GM21825 (cell line): ENCODE results near the gene AP1G2.
A peak's percentile ranks its signal among the peaks of the same experiment; 100 is the strongest.
"Not testable (repeated sequence)": the region's sequence is repeated elsewhere in the genome, so short reads cannot be mapped to it uniquely, and the experiment has no call there.

Experiments used
- ATAC-seq: cut with Tn5 transposase; IDR thresholded peaks from one replicate; pipeline ENCODE4 v1.9.1; 2021; ENCODE audit warnings: mild to moderate bottlenecking, moderate library complexity; ENCODE audit not compliant: unreplicated experiment

AP1G2 gene

DNA sequence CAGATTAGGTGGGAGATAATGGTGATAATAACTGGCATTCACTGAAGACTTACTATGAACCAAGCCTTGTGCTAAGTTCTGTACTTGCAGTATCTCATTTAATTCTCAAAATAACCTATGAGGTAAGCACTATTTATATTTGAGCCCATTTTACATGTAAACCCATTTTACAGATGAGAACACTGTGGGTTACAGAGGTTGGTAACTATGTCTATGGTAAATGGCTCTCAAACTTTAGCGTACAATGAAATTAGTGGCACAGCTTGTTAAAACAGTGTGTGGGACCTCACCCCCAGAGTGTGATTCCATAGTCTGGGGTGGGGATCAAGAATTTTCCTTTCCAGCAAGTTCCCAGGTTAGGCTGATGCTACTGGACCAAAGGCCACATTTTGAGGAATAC lies 33.2 kb upstream of the AP1G2 start:
- no peak for ATAC-seq

DNA sequence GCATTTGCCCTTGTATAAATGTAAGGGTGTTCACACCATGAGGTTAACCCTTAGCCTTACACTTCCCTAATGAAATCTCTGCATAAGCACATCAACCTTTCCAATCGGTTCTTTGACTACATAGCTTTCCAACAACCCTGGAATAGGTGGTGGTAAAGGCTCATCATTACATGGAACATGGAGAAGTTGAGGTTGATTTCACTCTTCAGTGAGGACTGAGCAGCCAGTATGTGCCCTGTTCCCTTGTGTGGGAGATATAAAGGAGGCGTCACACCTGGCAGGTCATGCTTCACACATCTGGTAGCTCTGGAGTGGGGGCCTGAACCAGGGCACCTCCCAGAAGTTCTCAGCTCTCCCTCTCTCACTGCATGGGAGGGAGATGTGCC lies 32.7 kb upstream of the AP1G2 start:
- no peak for ATAC-seq

DNA sequence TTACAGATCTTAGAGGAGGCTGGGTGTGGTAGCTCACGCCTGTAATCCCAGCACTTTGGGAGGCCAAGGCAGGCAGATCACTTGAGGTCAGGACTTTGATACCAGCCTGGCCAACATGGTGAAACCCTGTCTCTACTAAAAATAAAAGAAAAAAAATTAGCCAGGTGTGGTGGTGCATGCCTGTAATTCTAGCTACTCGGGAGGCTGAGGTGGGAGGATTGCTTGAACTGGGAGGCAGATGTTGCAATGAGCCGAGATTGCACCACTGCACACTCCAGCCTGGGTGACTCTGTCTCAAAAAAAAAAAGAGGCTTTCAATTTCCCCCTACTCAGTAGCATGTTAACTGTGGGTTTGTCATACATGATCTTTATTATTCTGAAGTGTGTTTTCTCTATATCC lies 26.6 kb upstream of the AP1G2 start:
- not testable (repeated sequence) for ATAC-seq

DNA sequence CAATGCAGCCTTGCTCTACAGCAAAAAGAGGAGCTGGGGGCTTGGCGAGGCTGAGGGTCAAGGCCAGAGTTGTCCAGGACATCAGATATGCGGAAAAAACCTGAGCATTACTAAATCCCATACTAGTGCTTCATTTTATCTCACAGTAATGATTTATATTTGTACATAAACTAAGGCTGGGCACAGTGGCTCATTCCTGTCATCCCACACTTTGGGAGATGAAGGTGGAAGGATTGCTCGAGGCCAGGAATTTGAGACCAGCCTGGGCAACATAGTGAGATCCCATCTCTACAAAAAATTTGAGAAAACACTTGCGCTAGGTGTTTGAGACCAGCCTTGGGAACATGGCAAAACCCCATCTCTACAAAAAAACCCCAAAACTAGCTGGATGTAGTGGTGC lies 22.6 kb upstream of the AP1G2 start:
- ATAC-seq = no peak

DNA sequence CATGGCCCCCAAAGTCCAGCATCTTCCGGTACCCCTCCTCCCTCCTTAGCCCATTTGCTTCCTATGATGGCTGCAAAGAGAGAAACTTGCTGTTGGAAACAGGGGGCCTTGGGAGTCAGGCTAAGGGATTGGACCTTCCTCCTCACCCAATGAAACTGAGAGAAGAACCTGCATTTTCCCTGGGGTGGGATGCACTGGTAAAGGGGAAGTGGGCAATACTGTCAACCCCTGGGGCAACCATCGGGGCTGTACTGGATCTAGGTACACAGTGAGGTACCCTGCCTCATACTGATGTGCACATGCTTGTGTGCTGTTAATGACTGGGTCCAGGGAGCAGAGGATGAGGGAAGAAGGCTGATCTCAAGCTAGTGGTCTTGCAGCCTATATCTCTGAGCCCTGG lies 22.0 kb upstream of the AP1G2 start:
- no peak for ATAC-seq

DNA sequence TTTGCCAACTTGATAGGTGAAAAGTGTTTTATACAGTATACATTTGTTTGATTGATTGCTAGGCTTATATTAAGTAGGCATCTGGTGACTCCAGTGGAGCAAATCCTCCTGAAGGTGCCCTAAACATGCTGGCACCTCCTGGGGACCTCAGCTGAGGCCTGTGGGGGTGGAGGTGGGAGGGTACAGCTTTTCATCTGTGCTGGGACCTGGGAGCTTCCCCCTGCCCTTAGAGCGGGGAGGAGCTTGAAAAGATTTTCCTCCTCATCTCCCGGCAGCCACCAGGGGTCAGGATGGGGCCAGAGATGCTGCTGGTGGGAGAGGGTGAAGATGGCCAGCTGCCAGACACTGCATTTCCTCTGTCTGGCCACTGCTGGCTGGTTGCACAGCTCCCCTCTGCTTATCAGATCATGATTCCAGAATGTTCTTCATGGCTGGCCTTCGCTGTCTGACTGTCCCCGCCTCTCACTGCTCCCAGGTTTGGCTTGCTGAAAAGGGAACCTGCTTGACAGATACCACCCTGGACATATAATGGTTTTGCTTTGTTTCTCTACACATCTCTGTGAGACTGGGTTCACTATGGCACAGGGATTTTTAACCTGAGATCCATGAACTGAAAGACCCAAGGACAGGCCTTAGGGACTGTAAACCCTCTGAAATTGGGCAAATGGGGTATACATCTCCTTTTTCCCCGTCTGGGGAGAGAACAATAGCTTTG lies 21.4 kb upstream of the AP1G2 start:
- ATAC-seq = peak; percentile 98

DNA sequence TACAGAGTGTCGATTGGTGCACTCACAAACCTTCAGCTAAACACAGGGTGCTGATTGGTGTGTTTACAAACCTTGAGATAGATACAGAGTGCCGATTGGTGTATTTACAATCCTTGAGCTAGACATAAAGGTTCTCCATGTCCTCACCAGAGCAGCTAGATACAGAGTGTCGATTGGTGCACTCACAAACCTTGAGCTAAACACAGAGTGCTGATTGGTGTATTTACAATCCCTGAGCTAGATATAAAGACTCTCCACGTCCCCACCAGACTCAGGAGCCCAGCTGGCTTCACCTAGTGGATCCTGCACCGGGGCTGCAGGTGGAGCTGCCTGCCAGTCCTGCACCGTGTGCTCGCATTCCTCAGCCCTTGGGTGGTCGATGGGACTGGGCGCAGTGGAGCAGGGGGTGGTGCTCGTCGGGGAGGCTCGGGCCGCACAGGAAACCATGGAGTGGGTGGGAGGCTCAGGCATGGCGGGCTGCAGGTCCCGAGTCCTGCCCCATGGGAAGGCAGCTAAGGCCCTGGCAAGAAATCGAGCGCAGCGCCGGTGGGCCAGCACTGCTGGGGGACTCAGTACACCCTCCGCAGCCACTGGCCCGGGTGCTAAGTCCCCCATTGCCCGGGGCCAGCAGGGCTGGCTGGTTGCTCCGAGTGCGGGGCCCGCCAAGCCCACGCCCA lies 17.1 kb upstream of the AP1G2 start:
- ATAC-seq = not testable (repeated sequence)

DNA sequence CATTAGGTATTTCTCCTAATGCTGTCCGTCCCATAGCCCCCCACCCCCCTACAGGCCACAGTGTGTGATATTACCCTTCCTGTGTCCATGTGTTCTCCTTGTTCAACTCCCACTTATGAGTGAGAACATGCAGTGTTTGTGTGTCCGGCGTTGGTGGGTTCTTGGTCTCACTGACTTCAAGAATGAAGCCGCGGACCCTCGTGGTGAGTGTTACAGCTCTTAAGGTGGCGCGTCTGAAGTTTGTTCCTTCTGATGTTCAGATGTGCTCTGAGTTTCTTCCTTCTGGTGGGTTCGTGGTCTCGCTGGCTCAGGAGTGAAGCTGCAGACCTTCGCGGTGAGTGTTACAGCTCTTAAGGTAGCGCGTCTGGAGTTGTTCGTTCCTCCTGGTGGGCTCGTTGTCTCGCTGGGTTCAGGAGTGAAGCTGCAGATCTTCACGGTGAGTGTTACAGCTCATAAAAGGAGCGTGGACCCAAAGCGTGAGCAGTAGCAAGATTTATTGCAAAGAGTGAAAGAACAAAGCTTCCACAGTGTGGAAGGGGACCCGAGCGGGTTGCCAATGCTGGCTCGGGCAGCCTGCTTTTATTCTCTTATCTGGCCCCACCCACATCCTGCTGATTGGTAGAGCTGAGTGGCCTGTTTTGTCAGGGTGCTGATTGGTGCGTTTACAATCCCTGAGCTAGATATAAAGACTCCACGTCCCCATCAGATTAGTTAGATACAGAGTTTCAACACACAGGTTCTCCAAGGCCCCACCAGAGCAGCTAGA lies 16.4 kb upstream of the AP1G2 start:
- not testable (repeated sequence) for ATAC-seq

DNA sequence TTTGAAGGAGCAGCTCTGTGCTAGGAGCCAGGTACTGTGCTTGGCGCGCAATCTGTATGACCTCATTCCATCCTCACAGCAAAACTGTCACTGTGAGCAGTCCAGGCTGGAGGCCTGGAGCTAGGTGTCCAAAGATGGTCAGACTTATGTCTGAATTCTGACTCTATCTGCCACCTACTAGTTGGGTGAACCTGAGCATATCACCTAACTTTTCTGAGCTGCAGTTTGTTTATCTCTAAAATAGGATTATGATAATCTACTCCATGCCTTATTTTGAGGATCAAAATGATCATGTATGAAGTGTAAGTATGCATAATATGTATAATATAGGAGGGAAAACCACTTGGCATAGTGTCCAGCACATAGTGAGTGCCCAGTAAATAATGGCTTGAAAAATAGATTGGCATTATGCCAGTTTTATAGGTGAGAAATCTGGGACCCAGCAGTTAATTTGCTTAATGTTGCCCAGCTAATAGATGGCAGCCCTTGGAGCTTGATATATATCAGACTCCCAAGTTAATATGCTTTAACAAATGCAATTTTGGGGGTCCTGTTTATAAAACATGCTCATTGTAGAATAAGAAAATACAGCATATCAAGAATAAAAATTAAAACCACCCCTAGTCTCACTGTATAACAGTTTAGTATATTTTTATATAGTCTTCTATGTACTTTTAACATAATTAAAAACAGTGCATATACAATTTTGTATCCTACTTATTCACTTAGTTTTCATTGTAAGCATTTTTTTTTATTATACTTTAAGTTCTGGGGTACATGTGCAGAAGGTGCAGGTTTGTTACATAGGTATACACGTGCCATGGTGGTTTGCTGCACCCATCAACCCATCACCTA lies 15.5 kb upstream of the AP1G2 start:
- ATAC-seq = no peak

DNA sequence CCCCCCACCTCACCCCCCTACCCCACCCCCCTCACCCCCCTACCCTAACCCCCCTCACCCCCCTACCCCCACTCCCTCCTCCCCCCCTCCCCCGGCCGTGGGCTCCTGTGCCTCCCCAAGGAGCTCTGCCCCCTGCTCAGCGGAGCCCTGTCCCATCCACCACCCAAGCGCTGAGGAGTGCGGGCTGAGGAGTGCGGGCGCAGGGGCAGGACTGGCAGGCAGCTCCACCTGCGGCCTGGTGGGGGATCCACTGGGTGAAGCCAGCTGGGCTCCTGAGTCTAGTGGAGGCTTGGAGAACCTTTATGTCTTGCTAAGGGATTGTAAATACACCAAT lies 13.3 kb upstream of the AP1G2 start:
- ATAC-seq = no peak

DNA sequence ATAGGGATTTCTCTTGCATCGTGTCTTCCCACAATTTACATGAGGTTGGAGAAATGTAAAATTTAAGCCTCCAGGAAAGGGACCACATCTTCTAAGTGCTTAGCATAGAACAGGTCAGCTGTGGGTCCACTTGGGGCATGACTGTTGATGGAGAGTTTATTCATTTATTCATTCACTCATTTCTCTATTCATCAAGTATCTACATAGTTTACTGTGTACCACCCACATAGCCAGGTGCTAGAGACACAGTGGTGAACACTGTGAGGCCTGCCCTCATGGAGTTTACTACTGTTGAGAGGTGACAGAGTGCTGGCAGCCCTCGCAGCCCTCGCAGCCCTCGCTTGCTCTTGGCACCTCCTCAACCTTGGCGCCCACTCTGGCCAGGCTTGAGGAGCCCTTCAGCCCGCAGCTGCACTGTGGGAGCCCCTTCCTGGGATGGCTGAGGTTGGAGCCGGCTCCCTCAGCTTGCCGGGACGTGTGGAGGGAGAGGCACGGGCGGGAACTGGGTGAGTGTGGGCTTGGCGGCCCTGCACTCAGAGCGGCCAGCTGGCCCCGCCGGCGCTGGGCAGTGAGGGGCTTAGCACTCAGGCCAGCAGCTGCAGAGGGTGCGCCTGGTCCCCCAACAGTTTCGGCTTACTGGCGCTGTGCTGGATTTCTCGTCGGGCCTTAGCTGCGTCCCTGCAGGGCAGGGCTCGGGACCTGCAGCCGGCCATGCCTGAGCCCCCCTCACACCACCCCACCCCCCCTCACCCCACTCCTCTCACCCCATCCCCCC lies 12.7 kb upstream of the AP1G2 start:
- no peak for ATAC-seq

DNA sequence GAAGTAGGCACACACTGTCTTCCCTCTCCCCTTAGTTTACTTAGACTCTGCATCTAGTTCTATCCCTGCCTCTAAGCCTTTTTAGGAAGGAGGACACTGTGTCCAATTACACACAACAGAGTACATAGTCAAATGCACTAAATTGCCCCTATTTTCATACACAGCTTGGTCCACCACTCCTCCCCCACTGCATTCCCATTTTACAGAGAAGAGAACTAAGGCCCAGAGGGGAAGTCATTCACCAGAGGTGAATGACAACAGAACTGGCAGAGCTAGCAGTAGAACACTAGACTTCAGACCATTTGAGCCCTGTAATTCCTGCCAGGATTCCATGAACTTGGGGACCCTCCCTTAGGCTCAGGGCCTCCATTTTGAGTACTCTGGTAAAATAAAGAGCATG lies 12.1 kb upstream of the AP1G2 start:
- no peak for ATAC-seq

DNA sequence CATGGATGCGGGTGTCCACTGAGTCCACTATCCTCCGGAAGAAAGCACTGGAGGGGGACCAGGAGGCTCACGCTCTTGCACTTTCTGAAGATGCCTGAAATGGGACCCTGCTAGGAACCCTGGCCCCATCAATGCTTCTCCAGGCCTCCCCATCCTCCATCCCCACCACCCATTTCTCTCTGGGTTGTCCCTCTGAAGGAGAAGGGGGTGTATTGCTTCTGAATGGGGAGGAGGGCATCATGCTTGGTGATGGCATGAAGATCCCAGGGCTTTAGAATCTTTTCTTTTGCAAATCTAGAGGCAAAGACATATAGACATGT lies 11.7 kb upstream of the AP1G2 start:
- no peak for ATAC-seq

DNA sequence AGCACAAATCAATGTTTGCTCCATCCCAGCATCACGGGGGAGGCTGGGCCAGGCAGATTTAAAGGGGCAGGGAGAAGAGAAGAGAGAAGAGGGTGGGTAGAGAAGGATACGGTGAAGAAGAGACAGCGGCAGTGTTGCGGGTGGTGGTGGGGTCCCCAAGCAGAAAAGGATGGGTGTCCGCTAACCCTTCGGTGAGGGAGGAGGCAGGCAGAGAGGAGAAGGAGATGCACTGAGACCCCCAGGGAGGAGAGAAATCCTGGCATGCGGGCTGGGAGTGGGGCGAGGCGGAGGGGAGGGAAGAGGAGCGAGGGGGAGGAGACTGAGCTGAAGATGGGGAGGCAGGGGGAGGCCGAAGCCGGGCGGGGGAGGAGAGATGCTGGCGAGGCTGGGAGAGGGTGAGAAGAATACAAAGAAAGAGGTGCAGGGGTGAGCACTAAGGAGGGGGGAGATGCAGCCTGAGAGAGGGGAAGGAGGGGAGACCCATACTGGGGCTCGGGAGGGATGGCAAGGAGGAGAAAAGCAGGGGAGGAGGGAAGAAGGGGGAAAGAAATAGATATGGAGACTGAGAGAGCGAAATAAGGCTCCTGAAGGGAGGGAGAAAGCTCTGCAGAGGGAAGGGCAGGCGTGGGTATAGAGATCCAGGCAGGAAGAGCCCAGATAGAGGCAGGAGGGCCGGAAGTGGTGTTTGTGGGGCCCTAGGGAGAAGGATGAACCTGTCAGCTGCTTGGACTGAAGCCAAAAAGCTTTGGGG lies 11.1 kb upstream of the AP1G2 start, which contains the start of gene JPH4:
Gene JPH4 (minus strand): TSS at position 231 of the 751 bp plus-strand sequence. CDS start 1,337 bp downstream, outside the sequence.
- ATAC-seq = no peak

DNA sequence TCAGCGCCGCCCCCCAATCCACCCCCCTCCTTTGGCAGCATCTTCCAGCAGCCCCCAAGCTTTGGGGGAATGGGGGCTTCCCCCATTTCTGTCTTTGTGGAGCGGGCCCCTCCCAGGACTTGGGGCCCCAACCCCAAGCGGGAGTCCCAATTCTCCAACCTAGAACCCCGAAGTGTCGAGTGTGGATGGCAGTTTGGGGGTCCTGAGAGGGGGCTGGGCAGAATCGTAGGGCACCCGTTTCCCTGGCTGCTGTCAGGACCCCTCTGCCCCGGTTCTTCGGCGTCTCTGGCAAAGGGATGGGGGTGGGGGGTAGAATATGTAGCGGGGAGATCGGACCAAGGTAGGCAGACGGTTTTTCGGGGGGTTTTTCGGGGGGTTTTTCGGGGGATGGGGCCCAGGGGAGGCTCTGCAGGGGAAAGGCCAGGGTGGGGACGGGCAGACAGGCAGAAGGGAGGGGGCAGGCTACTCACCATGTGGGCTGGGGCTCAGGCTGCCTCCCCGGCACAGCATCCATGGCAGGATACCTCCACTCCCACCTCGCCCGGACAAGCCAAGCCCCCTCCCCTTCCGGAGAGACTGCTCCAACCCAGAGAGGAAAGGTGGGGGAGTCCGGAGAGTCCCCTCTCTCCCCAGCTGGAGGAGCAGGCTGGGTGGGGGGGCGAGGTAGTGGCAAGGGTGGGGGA lies 10.3 kb upstream of the AP1G2 start:
- ATAC-seq = no peak

DNA sequence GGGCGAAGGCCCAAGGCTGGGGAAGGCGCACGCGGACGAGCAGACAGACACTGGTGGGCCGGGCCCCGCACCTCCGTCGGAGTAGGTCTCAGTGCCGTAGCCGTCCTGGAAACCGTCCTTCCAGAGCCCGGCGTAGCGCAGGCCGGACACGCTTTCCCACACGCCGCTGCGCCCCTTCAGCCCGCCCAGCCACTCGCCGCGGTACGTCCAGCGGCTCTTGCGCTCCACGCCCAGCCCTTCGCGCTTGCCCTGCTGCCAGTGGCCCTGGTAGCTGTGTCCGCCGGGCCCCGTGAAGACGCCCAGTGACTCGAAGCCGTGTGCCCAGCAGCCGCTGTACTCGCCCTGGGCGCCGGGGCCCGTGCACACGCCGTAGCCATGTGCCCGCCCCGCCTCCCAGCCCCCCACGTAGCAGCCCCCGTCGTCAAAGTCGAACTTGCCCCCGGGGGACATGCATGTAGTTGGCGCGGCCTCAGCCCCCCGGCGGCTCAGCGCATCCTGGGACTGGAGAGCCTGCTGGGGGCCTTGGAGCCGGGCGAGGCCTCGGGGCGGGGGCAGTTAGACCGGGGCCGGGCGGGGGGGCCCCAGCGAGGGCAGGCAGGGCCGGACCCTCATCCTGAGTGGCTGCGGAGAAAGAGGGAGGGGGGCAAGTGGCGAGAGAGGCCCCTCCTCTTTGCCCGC lies 9.6 kb upstream of the AP1G2 start:
- no peak for ATAC-seq

DNA sequence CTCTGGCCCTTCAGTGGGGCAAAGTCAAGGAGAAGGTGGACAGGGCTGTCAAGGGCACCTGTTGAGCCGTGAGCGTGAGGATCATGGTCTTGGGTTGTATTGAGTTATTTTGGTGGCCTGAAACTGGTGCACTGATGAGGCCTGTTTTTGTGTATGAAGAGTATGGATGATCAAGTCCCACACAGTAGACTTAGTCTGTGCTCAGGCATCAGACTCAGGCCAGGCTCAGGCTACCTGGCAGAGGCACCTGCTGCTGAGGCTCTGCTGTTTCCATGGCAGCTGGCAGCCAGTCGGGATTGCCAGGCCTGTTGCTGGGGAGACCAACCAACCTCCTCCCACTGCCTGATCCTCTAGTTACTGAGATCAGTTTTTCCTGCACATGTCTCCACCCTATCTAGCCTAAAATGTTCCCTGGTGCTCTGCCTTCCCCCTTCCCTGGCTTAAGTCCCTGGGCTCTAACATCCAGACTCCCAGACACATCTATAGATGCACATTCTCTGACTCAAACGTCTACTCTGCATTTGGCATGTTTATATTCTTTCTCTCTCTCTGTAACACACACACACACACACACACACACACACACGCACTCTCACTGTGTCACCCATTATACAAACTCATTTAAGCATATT lies 5.9 kb upstream of the AP1G2 start:
- no peak for ATAC-seq

DNA sequence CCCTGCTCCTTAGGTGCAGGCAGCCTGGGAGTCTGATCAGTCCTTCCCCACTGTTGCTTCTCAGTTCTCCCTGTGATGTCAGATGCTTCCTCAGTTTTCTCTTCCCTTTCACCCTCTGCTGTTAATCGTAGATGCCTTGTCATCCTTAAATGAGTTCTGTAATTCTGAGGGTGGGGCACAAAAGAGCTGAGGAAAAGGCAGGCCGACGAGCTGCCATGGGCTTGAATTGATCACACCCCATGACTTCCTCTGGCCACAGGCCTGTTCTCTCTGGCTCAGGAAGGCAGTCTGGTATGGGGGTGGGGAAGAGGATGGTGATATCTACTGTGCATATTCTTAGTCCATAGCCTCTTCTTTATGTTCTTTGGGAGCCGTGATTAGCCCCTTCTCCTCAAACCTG lies 5.2 kb upstream of the AP1G2 start:
- ATAC-seq = no peak
